Measurements from ENCODE around the gene PEAK1. TPM values are rescaled to one million over a fixed set of nuclear protein-coding genes. Genes with fewer than 3 reads are reported as not detected.
A peak's percentile ranks its signal among the peaks of the same experiment; 100 is the strongest.

PEAK1 gene
- total RNA-seq, 4 donors from 2014 or later = 31.0 to 49.3 (median 35.0) TPM

DNA sequence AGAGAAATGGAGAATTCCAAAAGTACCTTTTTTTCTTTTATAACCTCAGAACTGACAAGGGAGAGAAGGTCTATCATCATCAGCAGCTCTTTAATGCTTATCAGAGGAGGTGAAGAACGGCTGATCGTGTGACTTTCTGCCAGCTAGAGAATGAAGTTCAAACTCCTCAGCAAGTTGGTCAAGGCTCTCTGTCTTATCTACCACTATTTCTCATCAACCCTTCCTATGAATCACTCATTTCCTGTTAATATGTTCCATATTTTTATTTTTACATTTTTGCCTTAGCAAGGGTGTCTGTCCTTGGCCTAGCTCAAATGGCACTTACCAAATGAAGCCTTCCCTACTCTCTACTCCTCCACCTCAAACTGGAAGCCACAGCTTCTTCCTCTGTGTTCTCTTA lies 275.9 kb downstream of the PEAK1 start:
- H3K4me1 ChIP-seq = no peaks in the 10 kb centered on the region
- WGBS, 2 donors = 87 to 90% methylated on average over 2 of the region's 2 CpGs
- no peaks in the 10 kb centered on the region for H3K36me3 ChIP-seq

DNA sequence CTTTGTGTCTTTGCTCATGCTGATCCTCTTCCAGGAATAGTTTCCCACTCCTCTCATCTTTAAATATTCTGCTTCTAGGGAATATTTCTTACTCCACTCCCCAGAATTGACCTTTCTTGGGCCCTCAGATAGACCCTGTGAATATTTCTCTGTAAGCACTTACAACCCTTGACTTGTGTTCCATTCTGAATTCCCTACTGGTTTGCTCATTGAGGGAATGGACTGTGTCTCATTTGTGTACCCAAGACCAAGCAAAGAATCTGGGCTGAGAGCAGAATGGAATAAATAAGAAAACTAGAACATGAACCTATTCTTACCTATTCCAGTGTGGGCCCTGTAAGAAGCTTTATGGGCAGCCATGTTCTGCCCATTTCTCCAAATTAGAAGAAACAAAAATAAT lies 276.3 kb downstream of the PEAK1 start:
- Histone ChIP-seq H3K36me3 (no peaks in the 10 kb centered on the region), H3K4me1 (no peaks in the 10 kb centered on the region), H3K9me3 (no peaks in the 10 kb centered on the region), H3K27me3 (no peaks in the 10 kb centered on the region), H3K27ac (peak overlapping the region in 2 of 3 donors; percentile 12 to 30), H3K4me3 (replicated peaks in 1 of 3) (no peak overlapping the region)
- DNase-seq = no peak
- no peak for TF ChIP-seq POLR2A (IDR thresholded peaks at IDR 0.05)
- TF ChIP-seq, protein P1, sequence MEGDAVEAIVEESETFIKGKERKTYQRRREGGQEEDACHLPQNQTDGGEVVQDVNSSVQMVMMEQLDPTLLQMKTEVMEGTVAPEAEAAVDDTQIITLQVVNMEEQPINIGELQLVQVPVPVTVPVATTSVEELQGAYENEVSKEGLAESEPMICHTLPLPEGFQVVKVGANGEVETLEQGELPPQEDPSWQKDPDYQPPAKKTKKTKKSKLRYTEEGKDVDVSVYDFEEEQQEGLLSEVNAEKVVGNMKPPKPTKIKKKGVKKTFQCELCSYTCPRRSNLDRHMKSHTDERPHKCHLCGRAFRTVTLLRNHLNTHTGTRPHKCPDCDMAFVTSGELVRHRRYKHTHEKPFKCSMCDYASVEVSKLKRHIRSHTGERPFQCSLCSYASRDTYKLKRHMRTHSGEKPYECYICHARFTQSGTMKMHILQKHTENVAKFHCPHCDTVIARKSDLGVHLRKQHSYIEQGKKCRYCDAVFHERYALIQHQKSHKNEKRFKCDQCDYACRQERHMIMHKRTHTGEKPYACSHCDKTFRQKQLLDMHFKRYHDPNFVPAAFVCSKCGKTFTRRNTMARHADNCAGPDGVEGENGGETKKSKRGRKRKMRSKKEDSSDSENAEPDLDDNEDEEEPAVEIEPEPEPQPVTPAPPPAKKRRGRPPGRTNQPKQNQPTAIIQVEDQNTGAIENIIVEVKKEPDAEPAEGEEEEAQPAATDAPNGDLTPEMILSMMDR (IDR thresholded peaks at IDR 0.05) = no peak
- intact Hi-C loops (cut with DNase I) = no loop called here

More for the DNA sequence above, 275.9 kb downstream of the PEAK1 start:
- TF ChIP-seq POLR2A (IDR thresholded peaks at IDR 0.05) = no peak
- TF ChIP-seq, protein P1 (IDR thresholded peaks at IDR 0.05) = no peak
- H3K27me3 ChIP-seq = no peaks in the 10 kb centered on the region
- intact Hi-C loops (cut with DNase I) = no loop called here
- DNase-seq = no peak
- H3K9me3 ChIP-seq = no peaks in the 10 kb centered on the region
- H3K4me3 ChIP-seq (replicated peaks in 1 of 3) = no peak overlapping the region
- peak overlapping the region in 2 of 3 donors; percentile 12 to 30 for H3K27ac ChIP-seq

DNA sequence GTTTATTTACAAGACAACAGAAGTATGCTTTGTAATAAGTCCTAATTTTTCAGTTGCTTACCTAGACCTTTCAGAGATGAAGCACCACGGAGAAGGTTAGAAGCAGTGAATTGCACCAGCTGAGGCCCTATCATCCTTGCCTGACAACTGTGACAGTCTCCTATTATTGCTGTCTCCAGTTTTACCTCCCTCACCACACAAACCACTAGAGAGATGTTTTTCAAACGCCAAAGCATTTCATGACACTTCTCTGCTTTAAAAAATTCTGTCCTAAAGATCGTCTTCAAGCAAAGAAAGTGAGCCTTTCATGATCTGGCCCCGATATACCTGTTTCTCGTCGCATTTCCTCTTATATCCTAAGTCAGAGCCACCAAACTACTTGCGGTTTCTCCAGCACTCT lies 276.7 kb downstream of the PEAK1 start:
- DNase-seq = no peak
- Histone ChIP-seq H3K27ac (no peak overlapping the region), H3K27me3 (no peaks in the 10 kb centered on the region), H3K9me3 (no peaks in the 10 kb centered on the region), H3K4me3 (replicated peaks in 1 of 3) (no peak overlapping the region), H3K4me1 (no peaks in the 10 kb centered on the region), H3K36me3 (no peaks in the 10 kb centered on the region)
- 90 to 92% methylated on average over 7 of the region's 7 CpGs for WGBS, 2 donors
- intact Hi-C loops (cut with DNase I) = no loop called here
- TF ChIP-seq, protein P1 (IDR thresholded peaks at IDR 0.05) = no peak
- TF ChIP-seq POLR2A (IDR thresholded peaks at IDR 0.05) = no peak

DNA sequence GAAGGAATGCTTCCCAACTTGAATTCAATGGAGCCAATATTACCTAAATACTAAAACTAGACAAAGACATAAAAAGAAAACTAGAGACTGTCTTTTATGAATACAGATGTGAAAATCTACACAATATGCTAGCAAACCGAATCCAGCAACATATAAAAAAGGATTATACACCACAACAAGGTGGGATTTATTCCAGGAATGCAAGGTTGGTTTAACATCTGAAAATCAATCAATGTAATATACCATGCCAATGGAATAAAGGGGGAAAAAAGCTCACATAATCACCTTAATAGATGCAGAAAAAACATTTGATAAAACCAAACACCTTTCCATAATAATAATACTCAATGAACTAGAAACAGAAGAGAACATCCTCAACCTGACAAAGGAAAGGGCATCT lies 279.7 kb downstream of the PEAK1 start:
- WGBS, 2 donors = 87 to 96% methylated on average over 1 of the region's 1 CpG
- intact Hi-C loops (cut with DNase I) = no loop called here
- TF ChIP-seq, protein P1 (IDR thresholded peaks at IDR 0.05) = no peak
- TF ChIP-seq POLR2A (IDR thresholded peaks at IDR 0.05) = no peak
- Histone ChIP-seq H3K4me1 (no peaks in the 10 kb centered on the region), H3K27me3 (no peaks in the 10 kb centered on the region), H3K9me3 (no peaks in the 10 kb centered on the region), H3K4me3 (replicated peaks in 1 of 3) (no peak overlapping the region), H3K27ac (no peak overlapping the region), H3K36me3 (no peaks in the 10 kb centered on the region)
- DNase-seq = no peak

DNA sequence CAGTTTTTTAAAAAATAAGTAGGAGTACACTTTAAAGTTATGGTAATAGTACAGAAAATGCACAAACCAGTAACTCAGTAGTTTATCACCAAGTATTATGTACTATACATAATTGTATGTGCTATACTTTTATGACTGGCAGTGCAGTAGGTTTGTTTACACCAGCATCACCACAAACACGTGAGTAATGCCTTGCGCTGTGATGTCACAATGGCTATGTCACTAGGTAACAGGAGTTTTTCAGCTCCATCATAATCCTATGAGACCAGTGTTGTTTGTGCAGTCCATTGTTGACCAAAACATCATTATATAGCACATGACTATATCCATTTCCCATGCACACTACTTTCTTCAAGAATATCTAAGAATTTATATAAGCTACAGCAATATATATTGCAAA lies 280.6 kb downstream of the PEAK1 start:
- H3K9me3 ChIP-seq = no peaks in the 10 kb centered on the region
- no peak for TF ChIP-seq POLR2A (IDR thresholded peaks at IDR 0.05)
- TF ChIP-seq, protein P1 (IDR thresholded peaks at IDR 0.05) = no peak
- H3K27me3 ChIP-seq = no peaks in the 10 kb centered on the region
- WGBS, 2 donors = 95 to 96% methylated on average over 2 of the region's 2 CpGs
- no peak overlapping the region for H3K4me3 ChIP-seq (replicated peaks in 1 of 3)
- DNase-seq = no peak
- no peaks in the 10 kb centered on the region for H3K4me1 ChIP-seq
- H3K36me3 ChIP-seq = no peaks in the 10 kb centered on the region
- intact Hi-C loops (cut with DNase I) = no loop called here
- no peak overlapping the region for H3K27ac ChIP-seq
